Endothelial cell of umbilical vein (primary cell): ENCODE data around the gene TRIM24.

Experiments used
- POLR2AphosphoS5 ChIP-seq: IDR thresholded peaks from 2 replicates; pipeline ENCODE4 v1.6.1; 2012; ENCODE audit warnings: low read depth, mild to moderate bottlenecking, control low read depth, low read length, moderate library complexity; ENCODE audit not compliant: insufficient read depth
- TF ChIP-seq, protein P1 (sequence below), 2 donors: IDR thresholded peaks; 1 replicate in 1 of 2; 2 replicates in 1 of 2; pipeline ENCODE4 v1.5.1; 2011; ENCODE audit warnings: low read length in 2 of 2, mild to moderate bottlenecking in 2 of 2, moderate library complexity in 2 of 2, control low read depth in 1 of 2, inconsistent platforms in 1 of 2, low read depth in 1 of 2; ENCODE audit not compliant: insufficient read depth in 1 of 2; ENCODE audit errors: extremely low read depth in 1 of 2

DNA sequence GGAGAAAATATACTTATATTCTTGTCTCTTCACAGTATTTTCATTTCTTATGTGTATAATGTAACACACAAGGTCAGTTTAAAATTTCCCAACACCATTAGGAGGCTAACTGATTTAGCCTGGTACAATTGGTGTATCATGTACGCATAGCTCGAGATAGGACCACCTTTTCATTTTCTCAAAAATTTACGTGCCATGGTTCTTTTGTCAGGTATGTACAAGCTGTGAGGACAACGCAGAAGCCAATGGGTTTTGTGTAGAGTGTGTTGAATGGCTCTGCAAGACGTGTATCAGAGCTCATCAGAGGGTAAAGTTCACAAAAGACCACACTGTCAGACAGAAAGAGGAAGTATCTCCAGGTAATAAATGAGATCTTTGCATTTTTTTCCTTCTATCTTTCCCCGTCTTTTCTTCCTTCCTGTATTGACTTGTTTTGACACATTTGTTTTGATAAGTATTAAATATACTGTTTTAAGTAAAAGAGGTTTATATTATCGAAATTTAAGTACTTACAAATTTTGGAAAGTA, 55.0 kb downstream of the TRIM24 start:
- TF ChIP-seq, protein P1, sequence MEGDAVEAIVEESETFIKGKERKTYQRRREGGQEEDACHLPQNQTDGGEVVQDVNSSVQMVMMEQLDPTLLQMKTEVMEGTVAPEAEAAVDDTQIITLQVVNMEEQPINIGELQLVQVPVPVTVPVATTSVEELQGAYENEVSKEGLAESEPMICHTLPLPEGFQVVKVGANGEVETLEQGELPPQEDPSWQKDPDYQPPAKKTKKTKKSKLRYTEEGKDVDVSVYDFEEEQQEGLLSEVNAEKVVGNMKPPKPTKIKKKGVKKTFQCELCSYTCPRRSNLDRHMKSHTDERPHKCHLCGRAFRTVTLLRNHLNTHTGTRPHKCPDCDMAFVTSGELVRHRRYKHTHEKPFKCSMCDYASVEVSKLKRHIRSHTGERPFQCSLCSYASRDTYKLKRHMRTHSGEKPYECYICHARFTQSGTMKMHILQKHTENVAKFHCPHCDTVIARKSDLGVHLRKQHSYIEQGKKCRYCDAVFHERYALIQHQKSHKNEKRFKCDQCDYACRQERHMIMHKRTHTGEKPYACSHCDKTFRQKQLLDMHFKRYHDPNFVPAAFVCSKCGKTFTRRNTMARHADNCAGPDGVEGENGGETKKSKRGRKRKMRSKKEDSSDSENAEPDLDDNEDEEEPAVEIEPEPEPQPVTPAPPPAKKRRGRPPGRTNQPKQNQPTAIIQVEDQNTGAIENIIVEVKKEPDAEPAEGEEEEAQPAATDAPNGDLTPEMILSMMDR (IDR thresholded peaks at IDR 0.05; ENCODE audit: extremely low read depth in 1 of 2, insufficient read depth in 1 of 2, low read depth in 1 of 2, low read length in 2 of 2) = no peak
- TF ChIP-seq POLR2AphosphoS5 = no peak
